Peyer's patch (tissue), 4 donors: ENCODE results near the gene DPYD.

Experiments used
- POLR2A ChIP-seq, 2 donors: fragments of 450-650 bp; IDR thresholded peaks; one replicate each; pipeline ENCODE4 v1.5.1; 2017; ENCODE audit warnings: antibody characterized with exemption in 2 of 2, mild to moderate bottlenecking in 2 of 2, moderate library complexity in 2 of 2
- TF ChIP-seq, protein P1 (sequence below), 6 experiments: fragments of 450-650 bp in 4 of 6; fragments of 200-600 bp in 2 of 6; sonication (generic) in 1 of 6; IDR thresholded peaks; one replicate each; pipeline ENCODE4 v1.5.1; 2017 to 2019; ENCODE audit warnings: antibody characterized with exemption in 6 of 6, mild to moderate bottlenecking in 3 of 6, moderate library complexity in 1 of 6

DNA sequence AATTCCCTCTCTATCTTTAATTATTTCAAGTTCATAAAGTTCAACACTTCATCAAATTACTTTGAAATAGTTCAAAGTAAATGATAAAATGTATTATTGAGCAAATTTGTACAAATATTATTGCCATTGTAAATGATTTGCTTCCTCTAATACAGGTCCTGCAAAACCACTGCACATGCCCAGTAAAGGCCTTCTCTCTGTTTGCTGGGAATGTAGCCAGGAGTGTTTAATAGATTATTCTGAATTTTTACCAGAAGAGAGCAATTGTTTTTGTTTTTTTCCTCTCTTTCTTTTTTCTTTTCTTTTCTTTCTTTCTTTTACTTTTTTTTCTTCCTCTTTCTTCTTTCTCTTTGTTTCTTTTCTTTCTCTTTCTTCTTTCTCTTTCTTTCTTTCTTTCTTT, 713.0 kb downstream of the DPYD start:
- TF ChIP-seq, protein P1, sequence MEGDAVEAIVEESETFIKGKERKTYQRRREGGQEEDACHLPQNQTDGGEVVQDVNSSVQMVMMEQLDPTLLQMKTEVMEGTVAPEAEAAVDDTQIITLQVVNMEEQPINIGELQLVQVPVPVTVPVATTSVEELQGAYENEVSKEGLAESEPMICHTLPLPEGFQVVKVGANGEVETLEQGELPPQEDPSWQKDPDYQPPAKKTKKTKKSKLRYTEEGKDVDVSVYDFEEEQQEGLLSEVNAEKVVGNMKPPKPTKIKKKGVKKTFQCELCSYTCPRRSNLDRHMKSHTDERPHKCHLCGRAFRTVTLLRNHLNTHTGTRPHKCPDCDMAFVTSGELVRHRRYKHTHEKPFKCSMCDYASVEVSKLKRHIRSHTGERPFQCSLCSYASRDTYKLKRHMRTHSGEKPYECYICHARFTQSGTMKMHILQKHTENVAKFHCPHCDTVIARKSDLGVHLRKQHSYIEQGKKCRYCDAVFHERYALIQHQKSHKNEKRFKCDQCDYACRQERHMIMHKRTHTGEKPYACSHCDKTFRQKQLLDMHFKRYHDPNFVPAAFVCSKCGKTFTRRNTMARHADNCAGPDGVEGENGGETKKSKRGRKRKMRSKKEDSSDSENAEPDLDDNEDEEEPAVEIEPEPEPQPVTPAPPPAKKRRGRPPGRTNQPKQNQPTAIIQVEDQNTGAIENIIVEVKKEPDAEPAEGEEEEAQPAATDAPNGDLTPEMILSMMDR (IDR thresholded peaks at IDR 0.05): no peak
- no peak for TF ChIP-seq POLR2A (IDR thresholded peaks at IDR 0.05)
